ENCODE measurements around the gene ANGPTL4.

The ANGPTL4 gene

DNA sequence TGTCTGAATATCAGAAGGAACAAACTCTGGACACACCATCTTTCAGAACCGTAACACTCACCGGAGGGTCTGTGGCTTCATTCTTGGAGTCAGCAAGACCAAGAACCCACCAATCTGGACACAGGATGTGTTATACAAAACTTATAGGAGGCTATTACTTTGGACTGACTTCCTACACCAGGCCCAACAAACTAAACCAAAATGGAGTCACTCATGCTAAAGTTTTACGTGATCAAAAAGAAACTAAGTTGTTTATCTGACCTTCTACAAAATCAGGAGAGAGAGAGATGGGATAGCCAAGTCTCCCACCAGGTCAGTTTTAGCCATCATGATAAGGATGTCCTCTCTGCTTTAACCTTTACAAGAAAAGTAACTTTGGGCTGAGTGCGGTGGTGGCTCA lies 23.0 kb downstream of the ANGPTL4 start:
- Histone ChIP-seq H3K4me2 (ENCODE audit: low read length) (no peak overlapping the region), H3K4me1 (ENCODE audit: control insufficient read depth, low read length) (peaks cover 16% of the 10 kb centered on the region), H3K36me3 (ENCODE audit: control insufficient read depth, low read length) (peaks cover 3% of the 10 kb centered on the region; the same call in 1 of the 2 replicates), H3K9me3 (ENCODE audit: control insufficient read depth, insufficient read depth, low read length) (no peaks in the 10 kb centered on the region), H3K9me2 (replicated peaks; ENCODE audit: control insufficient read depth, low read length) (no peaks in the 10 kb centered on the region), H3K4me3 (ENCODE audit: low read length) (no peak overlapping the region), H4K20me1 (ENCODE audit: control insufficient read depth, insufficient read depth, low read depth, low read length) (peaks cover 5% of the 10 kb centered on the region; the same call in 1 of the 2 replicates), H3K27me3 (ENCODE audit: control insufficient read depth, low read length) (no peaks in the 10 kb centered on the region), H3K79me2 (ENCODE audit: control insufficient read depth, low read length) (peaks cover 21% of the 10 kb centered on the region), H3K27ac (ENCODE audit: low read depth, low read length) (no peak overlapping the region), H3F3A (ENCODE audit: control insufficient read depth, insufficient read depth) (no peaks in the 10 kb centered on the region)
- TF ChIP-seq, protein P1, sequence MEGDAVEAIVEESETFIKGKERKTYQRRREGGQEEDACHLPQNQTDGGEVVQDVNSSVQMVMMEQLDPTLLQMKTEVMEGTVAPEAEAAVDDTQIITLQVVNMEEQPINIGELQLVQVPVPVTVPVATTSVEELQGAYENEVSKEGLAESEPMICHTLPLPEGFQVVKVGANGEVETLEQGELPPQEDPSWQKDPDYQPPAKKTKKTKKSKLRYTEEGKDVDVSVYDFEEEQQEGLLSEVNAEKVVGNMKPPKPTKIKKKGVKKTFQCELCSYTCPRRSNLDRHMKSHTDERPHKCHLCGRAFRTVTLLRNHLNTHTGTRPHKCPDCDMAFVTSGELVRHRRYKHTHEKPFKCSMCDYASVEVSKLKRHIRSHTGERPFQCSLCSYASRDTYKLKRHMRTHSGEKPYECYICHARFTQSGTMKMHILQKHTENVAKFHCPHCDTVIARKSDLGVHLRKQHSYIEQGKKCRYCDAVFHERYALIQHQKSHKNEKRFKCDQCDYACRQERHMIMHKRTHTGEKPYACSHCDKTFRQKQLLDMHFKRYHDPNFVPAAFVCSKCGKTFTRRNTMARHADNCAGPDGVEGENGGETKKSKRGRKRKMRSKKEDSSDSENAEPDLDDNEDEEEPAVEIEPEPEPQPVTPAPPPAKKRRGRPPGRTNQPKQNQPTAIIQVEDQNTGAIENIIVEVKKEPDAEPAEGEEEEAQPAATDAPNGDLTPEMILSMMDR (IDR thresholded peaks at IDR 0.05; ENCODE audit: low read depth, low read length, poor library complexity, severe bottlenecking): no peak
- no peak for TF ChIP-seq EZH2phosphoT487 (IDR thresholded peaks at IDR 0.05; ENCODE audit: borderline replicate concordance, low read length)

DNA sequence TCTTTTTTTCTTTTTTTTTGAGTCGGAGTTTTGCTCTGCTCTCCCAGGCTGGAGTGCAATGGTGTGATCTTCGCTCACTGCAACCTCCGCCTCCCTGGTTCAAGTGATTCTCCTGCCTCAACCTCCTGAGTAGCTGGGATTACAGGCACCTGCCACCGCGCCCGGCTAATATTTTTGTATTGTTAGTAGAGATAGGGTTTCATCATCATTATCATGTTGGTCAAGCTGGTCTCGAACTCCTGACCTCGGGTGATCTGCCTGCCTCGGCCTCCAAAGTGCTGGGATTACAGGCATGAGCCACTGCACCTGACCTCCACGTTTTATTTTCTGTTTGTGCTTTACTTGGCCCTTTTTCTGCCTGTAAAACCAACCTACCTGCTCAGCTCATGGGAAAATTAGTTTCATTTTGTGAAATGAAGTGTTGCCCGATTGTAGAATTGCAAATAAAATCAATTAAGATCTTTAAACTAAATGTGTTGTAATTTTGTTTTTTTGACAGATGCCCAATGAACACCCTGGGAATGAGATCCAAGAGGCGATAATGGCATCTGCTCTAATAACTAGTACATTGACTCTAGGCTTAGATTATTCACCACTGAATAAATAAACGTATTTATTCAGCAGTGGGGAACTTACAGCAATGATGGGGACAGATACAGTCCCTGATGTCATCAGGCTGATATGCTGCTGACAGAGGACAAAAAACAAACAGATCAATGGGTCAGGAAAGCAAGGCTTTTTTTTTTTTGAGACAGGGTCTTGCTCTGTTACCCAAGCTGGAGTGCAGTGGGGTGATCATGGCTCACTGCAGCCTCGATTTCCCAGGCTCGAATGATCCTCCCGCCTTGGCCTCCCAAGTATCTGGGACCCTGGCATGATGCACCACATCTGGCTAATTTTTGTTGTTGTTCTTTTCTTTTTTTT lies 24.0 kb downstream of the ANGPTL4 start:
- Histone ChIP-seq H3K79me2 (ENCODE audit: control insufficient read depth, low read length) (peaks cover 28% of the 10 kb centered on the region), H3K27ac (ENCODE audit: low read depth, low read length) (no peak overlapping the region)

GRCh38 chr19:8388612-8388958 lies 24.6 kb downstream of the ANGPTL4 start:
- Histone ChIP-seq H3K4me1 (ENCODE audit: control insufficient read depth, low read length) (peaks cover 16% of the 10 kb centered on the region), H3K4me3 (ENCODE audit: low read length) (no peak overlapping the region), H3K79me2 (ENCODE audit: control insufficient read depth, low read length) (peaks cover 34% of the 10 kb centered on the region), H3K9me3 (ENCODE audit: control insufficient read depth, insufficient read depth, low read length) (no peaks in the 10 kb centered on the region), H3K27ac (ENCODE audit: low read depth, low read length) (no peak overlapping the region), H3K4me2 (ENCODE audit: low read length) (peak overlapping the region; percentile 56), H3F3A (ENCODE audit: control insufficient read depth, insufficient read depth) (no peaks in the 10 kb centered on the region), H3K36me3 (ENCODE audit: control insufficient read depth, low read length) (peaks cover 3% of the 10 kb centered on the region; the same call in 1 of the 2 replicates), H4K20me1 (ENCODE audit: control insufficient read depth, insufficient read depth, low read depth, low read length) (peaks cover 5% of the 10 kb centered on the region; the same call in 1 of the 2 replicates), H3K9me2 (replicated peaks; ENCODE audit: control insufficient read depth, low read length) (no peaks in the 10 kb centered on the region), H3K27me3 (ENCODE audit: control insufficient read depth, low read length) (no peaks in the 10 kb centered on the region)
- TF ChIP-seq, protein P1 (IDR thresholded peaks at IDR 0.05; ENCODE audit: low read depth, low read length, poor library complexity, severe bottlenecking): no peak

More for the DNA sequence above, 24.0 kb downstream of the ANGPTL4 start:
- peaks cover 16% of the 10 kb centered on the region for H3K4me1 ChIP-seq (ENCODE audit: control insufficient read depth, low read length)
- no peak overlapping the region for H3K4me2 ChIP-seq (ENCODE audit: low read length)
- H3K9me2 ChIP-seq (replicated peaks; ENCODE audit: control insufficient read depth, low read length): no peaks in the 10 kb centered on the region
- H3K36me3 ChIP-seq (ENCODE audit: control insufficient read depth, low read length): peaks cover 3% of the 10 kb centered on the region; the same call in 1 of the 2 replicates
- H3K27me3 ChIP-seq (ENCODE audit: control insufficient read depth, low read length): no peaks in the 10 kb centered on the region
- H3F3A ChIP-seq (ENCODE audit: control insufficient read depth, insufficient read depth): no peaks in the 10 kb centered on the region
- no peak overlapping the region for H3K4me3 ChIP-seq (ENCODE audit: low read length)
- TF ChIP-seq, protein P1 (IDR thresholded peaks at IDR 0.05; ENCODE audit: low read depth, low read length, poor library complexity, severe bottlenecking): no peak
- no peak for TF ChIP-seq EZH2phosphoT487 (IDR thresholded peaks at IDR 0.05; ENCODE audit: borderline replicate concordance, low read length)
- peaks cover 5% of the 10 kb centered on the region; the same call in 1 of the 2 replicates for H4K20me1 ChIP-seq (ENCODE audit: control insufficient read depth, insufficient read depth, low read depth, low read length)
- H3K9me3 ChIP-seq (ENCODE audit: control insufficient read depth, insufficient read depth, low read length): no peaks in the 10 kb centered on the region

All from DOHH2 (cell line).